Posterior cingulate gyrus (tissue), 11 donors: ENCODE data around the gene ZNF497.

Experiments
- DNase-seq, 10 donors: peaks; one replicate each; pipeline versions ENCODE4 v3.0.0 to v3.0.0-alpha.2; 2020 to 2021; ENCODE audit warnings: mixed read lengths in 3 of 10
- intact Hi-C: fragments of 100-400 bp; cut with DNase I; formaldehyde crosslinking; loops from one replicate; pipeline ENCODE4 v1.15.1; 2023

Gene ZNF497

GRCh38 chr19:58372311-58373133 lies 10.0 kb upstream of the ZNF497 start:
- DNase-seq: no peak
- intact Hi-C loops: no loop called here

GRCh38 chr19:58368561-58369360 lies 6.2 kb upstream of the ZNF497 start:
- DNase-seq: peak in 1 of 10 donors; percentile 86
- intact Hi-C loops: no loop called here

GRCh38 chr19:58367698-58368454 lies 5.3 kb upstream of the ZNF497 start:
- peak in 1 of 10 donors; percentile 77 for DNase-seq
- intact Hi-C loops: no loop called here

- intact Hi-C loops: no loop called here
Observed at GRCh38 chr19:58366585-58367430, 4.3 kb upstream of the ZNF497 start.

GRCh38 chr19:58364146-58364545 lies 1.6 kb upstream of the ZNF497 start:
- intact Hi-C loops: no loop called here

More at GRCh38 chr19:58366585-58367430, 4.3 kb upstream of the ZNF497 start:
- peak in 1 of 10 donors; percentile 79 for DNase-seq

GRCh38 chr19:58361900-58362271 lies 665 bp downstream of the ZNF497 start:
- intact Hi-C loops: loop anchor here (1.0 to 2.0 kb wide), 3 partner anchors 15 to 35 kb away; partner anchors contain the start of gene ZNF837
- peak in 7 of 10 donors; percentile 21 to 87 (median 51) for DNase-seq

More at GRCh38 chr19:58364146-58364545, 1.6 kb upstream of the ZNF497 start:
- DNase-seq: peak in 1 of 10 donors; percentile 36

- intact Hi-C loops: no loop called here
Observed at GRCh38 chr19:58357481-58358145, 4.9 kb downstream of the ZNF497 start.

GRCh38 chr19:58356766-58357480 lies 5.6 kb downstream of the ZNF497 start:
- intact Hi-C loops: no loop called here

More at GRCh38 chr19:58357481-58358145, 4.9 kb downstream of the ZNF497 start:
- DNase-seq: peak in 1 of 10 donors; percentile 47

GRCh38 chr19:58355908-58356765 lies 6.4 kb downstream of the ZNF497 start:
- intact Hi-C loops: no loop called here
- DNase-seq: peak in 3 of 10 donors; percentile 73 to 77 (median 74)

More at GRCh38 chr19:58356766-58357480, 5.6 kb downstream of the ZNF497 start:
- peak in 3 of 10 donors; percentile 58 to 84 (median 80) for DNase-seq

GRCh38 chr19:58355215-58355796 lies 7.2 kb downstream of the ZNF497 start:
- intact Hi-C loops: no loop called here
- peak in 3 of 10 donors; percentile 26 to 49 (median 37) for DNase-seq

- intact Hi-C loops: no loop called here
- peak in 2 of 10 donors; percentile 40 to 68 for DNase-seq
Observed at GRCh38 chr19:58354478-58355030, 8.0 kb downstream of the ZNF497 start.

- DNase-seq: peak in 2 of 10 donors; percentile 23 to 42
- intact Hi-C loops: no loop called here
Observed at GRCh38 chr19:58353717-58354477, 8.7 kb downstream of the ZNF497 start.

- DNase-seq: peak in 2 of 10 donors; percentile 59 to 77
- intact Hi-C loops: no loop called here
Observed at GRCh38 chr19:58352760-58353671, 9.5 kb downstream of the ZNF497 start, which contains the start of gene A1BG. Gene A1BG (minus strand): TSS chr19:58353492. CDS start chr19:58353437, 55 bp downstream.

- DNase-seq: peak in 2 of 10 donors; percentile 68 to 76
- intact Hi-C loops: no loop called here
Observed at GRCh38 chr19:58351990-58352755, 10.4 kb downstream of the ZNF497 start.
